Stimulated activated naive CD4-positive, alpha-beta T cell (primary cell): Measurements from ENCODE around the gene MRPL53.

Source experiments
- DNase-seq, 6 experiments: peaks; one replicate each; lab custom pipeline; 2025; lab: John Stamatoyannopoulos, UW

Gene MRPL53

GRCh38 chr2:74429487-74430451 lies 42.7 kb downstream of the MRPL53 start:
- DNase-seq = no peak

- DNase-seq = no peak
These were observed 43.8 kb downstream of the MRPL53 start for GRCh38 chr2:74428675-74429074.

- DNase-seq = no peak
These were observed 44.9 kb downstream of the MRPL53 start for GRCh38 chr2:74427551-74427950.

- no peak for DNase-seq
These were observed 46.2 kb downstream of the MRPL53 start for GRCh38 chr2:74426181-74426758.

GRCh38 chr2:74425523-74425922 lies 47.0 kb downstream of the MRPL53 start:
- DNase-seq = no peak

GRCh38 chr2:74424995-74425406 lies 47.5 kb downstream of the MRPL53 start:
- no peak for DNase-seq

- DNase-seq = no peak
These were observed 48.1 kb downstream of the MRPL53 start for GRCh38 chr2:74424139-74424992.

- no peak for DNase-seq
These were observed 49.0 kb downstream of the MRPL53 start for GRCh38 chr2:74423231-74424095.
